NK-92 treated with Interleukin-12 subunit alpha and Interleukin-12 subunit beta, amount 100 ng/mL, for 24 hours (cell line): ENCODE measurements around the gene WDR76.
"Not testable (repeated sequence)": the region's sequence is repeated elsewhere in the genome, so short reads cannot be mapped to it uniquely, and the experiment has no call there.

ENCODE experiments used
- DNase-seq: peaks from one replicate; lab custom pipeline; 2025; lab: John Stamatoyannopoulos, UW

Gene WDR76

DNA sequence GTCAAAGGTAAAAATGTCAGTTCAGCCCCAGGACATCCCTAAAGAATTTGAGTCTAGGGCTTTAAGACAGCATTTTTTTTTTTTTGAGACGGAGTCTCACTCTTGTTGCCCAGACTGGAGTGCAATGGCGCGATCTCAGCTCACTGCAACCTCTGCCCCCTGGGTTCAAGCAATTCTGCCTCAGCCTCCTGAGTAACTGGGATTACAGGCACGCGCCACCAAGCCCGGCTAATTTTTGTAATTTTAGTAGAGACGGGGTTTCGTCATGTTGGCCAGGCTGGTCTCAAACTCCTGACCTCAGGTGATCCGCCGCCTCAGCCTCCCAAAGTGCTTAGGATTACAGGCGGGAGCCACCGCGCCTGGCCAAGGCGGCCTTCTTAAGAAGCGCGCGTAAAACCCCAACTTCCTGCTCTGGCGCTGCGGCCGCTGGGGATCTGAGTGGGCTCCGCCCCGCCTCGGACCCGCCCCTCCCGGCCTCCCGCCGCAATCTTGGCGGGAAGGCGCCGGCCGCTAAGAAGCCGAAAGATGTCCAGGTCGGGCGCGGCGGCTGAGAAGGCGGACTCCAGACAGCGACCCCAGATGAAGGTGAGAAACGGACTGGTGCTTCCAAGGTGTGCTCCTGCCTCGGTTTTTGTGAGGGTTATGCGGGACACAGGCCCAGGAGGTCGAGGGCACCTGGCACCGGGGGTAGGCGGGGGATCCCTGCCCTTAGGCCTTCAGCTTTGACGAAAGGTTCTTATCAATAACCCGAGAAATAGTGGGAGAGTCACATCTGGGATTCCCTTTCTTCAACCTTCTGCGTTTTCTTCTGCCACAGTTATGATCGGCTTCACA, at the start of gene WDR76:
Gene WDR76, plus strand, starts transcription at position 495 of the 834 bp plus-strand sequence. Its CDS starts 31 bp downstream, at position 526.
- DNase-seq, result peak; percentile 88

DNA sequence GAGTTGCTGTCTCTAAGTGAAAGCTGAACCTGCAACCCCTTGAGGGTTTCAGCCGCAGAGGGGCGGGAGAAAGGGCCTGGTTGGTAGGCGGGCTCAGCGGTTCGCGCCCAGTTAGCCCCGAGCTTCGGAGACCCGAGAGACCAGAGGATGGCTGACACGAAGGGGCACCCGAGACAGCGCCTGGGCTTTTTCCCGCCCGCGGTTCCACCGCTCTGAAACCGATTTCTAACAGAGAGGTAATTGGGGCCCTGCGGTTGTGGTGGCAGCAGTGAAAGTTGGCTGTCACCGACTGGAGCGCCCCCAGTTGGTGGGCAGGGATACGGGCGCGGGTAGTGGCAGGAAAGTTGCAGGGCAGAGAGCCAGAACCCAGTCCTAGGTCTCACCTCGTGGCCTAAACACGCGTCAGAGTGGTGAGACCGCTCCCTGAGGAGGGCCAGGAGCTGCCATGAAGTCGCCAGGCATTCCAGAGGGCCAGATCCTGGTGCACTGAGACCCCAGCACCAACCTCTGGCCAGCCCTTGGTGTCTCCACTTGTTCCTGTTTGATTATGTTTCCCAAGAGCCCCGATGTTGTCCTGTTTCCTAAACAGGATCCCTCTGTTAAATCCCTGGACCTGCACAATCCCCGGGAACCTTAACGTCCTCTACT, 49.4 kb upstream of the WDR76 start:
- DNase-seq, result no peak

DNA sequence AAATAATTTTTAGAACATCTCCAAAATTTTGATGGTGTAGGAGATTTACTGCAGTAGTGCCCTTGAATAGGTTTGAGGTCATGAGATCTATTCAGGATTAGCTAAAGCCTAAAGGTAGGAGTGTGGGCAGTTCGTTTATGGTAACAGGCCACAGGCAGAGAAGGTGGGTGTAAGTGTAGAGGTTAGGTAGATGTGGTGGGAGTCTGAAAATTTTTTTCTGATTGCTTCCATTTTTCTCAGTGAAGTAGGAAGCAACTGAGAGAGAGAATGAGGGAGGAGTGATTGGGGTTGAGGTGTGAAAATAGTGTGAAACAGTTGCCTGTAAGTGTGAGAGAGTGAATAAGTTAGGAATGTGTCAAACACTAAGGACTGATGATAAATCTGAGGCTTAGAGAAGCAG, 47.8 kb upstream of the WDR76 start:
- DNase-seq, result no peak

DNA sequence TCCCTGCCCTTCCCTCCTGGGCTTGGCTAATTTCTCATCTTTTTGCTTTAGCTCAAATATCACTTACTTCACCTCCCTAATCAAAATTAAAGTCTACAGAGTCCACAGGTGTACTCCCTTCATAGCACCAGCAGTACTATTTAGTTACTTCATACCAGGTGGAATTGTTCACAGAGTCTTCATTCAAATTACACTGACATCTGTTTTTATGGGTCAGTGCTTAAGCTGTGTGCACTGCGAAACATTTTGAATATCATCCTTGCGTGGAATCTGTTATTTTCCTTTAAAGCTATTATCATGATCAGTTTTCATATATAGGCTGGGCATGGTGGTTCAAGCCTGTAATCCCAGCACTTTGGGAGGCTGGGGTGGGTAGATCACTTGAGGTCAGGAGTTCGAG, 37.4 kb upstream of the WDR76 start:
- no peak for DNase-seq

DNA sequence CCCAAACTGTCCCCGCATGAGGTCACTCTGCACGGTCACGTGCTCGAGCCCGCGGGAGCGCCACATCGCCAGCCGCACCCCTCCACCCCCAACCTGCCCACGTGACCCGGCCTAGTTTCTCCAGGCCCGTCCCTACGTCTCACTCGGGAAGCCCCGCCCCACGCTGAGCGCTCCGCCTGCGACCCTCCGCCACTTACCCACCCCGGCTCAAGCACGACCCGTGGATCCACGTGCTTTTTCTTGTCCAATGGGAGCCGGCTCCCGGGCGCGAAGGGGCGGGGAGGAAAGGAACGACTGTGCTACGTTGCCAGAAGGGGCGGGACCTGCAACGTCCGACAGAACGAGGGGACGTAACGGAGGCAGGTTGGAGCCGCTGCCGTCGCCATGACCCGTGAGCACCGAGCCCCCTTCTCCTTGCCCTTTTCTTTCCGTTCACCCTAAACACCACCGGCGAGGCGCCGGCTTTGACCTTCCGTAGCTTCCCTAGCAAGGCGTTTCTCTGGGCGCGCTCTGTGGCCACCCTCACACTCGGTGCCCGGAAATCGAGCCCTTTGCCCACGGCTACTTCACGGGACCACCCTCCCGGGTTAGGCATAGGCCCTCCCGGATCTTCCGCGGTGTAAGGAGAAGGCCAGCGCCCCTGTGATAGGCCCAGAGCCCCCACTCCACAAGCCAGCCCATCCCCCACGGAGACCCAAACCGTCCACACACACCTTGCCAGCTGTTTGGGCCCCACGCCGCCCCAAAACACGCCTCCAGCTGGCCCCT, 34.6 kb upstream of the WDR76 start, which contains the start of gene SERF2:
Gene SERF2, plus strand, starts transcription at position 328 of the 768 bp plus-strand sequence. Its CDS starts 57 bp downstream, at position 385.
- DNase-seq, result peak; percentile 100

DNA sequence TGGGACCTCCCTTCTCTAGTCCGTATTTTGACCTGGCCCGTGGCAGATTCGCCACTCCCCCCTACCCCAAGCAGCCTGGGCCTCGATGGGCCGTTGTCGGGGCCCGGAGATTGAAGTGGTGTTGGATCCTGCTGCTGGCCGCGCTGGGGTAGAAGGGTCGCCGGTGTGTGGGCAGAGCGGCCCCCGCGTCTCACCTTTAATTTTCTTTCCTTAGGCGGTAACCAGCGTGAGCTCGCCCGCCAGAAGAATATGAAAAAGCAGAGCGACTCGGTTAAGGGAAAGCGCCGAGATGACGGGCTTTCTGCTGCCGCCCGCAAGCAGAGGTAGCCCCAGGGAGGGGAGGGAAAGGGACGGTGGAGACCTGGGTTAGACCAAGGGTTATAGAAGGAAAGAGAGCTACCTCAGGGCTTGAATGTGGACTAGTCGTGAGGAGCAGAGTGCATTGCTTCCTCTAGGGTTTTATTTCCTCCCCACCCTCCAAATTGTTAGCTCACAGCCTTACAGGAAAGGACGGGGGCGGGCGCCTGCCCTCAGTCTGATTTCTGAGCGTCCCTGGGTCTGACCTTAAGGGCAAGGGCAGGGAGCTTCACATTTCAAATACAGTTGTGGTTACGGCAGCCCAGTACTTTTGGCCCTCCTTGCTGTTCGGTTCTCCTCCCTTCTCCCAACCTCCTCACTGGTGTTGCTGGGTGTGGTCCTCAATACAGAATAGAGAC, 33.9 kb upstream of the WDR76 start:
- no peak for DNase-seq

DNA sequence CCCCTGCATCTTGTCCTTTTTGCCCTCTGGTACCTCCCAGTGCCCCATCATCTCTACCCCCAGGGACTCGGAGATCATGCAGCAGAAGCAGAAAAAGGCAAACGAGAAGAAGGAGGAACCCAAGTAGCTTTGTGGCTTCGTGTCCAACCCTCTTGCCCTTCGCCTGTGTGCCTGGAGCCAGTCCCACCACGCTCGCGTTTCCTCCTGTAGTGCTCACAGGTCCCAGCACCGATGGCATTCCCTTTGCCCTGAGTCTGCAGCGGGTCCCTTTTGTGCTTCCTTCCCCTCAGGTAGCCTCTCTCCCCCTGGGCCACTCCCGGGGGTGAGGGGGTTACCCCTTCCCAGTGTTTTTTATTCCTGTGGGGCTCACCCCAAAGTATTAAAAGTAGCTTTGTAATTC, 33.2 kb upstream of the WDR76 start:
- no peak for DNase-seq

DNA sequence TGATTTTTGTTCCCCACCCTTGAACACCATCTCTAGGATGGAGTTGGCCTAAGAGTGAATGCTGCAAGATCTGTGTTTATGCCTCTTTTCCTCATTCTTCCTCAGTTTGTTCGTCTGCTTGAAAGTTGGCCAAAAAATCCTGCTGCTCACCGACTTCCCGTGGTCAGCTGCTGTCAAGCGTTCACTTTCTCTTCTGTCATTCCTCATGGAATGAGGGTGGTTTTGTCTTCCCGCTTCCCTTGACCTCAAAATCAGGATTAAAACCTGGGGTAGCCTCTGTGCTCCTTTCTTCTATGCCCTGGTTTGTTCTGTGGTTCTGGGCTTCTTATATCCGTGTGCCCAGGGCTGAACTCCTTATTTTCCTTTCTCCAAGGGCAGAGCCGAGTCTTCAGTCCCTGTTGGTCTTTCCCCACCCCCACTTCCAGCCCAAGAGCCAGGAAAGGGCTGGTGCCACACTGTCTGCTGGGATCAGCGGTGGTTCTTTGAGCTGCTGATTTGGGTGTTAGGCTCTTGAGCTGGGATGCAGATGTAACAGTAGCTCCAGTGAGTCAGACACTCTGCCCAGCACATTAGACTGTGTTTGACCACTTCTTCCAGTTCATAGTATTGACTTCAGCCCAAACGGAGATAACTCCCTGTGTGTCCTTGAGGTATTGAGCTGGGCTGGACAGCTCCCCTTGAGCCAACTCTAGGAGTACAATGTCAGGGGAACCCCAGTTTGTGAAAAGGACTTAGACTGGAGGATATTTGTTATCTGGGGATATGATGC, 32.3 kb upstream of the WDR76 start:
- DNase-seq, result no peak

DNA sequence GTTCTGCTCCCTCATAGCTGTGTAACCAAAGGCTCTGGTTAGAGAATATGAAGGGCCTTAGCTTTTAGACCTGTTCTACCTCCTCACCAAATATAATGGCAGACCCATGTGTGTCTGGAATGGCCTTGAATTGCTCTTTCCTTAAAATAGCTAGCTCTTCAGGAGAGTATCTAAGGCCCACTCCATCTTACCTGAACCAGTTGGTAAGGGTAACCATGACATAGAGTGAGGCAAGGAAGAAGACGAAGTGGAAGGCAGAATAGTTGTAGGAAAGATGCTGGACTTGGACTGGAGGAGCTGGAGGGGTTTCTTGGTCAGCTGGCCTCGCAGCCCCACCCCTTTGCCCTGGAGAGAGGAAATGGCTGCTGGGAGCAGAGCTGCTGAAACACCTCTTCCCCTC, 31.6 kb upstream of the WDR76 start:
- DNase-seq, result no peak

DNA sequence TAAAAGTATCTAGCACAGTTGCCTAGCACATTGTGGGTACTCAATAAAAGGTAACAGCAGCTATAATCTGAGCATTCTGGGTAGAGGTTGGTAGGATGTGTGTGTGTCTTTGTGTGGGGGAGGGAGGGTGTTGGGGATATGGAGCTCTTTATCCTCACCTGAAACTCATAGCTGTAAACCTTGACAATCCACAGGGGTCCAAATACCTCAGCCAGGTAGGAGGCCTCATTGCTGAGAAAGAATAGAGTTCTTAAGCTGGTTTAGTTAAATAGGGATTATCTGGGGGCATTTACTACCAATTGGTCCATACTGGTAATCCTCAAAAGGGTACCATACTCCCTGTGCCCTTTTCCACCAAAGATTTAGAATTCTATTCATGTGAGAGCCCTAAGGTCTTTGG, 30.8 kb upstream of the WDR76 start:
- DNase-seq, result no peak

DNA sequence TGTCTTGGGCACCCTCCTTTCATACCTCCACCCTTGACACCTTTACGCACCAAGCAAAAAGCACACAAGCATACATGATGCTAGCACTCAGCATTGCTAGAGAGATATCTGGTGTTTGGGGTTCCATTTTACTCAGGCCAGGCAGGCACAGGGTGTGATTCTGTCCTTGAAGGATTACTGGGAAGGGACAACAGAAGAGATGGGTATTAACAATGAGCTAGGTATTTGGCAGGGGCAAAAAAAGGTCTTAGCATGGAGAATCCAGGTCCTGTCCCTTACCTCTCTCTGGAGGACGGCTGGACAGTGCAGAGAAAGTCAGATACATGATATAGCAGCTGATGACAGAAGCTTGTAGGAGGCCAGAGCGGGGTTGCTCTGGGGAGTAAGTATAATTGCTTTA, 30.2 kb upstream of the WDR76 start:
- DNase-seq, result no peak

DNA sequence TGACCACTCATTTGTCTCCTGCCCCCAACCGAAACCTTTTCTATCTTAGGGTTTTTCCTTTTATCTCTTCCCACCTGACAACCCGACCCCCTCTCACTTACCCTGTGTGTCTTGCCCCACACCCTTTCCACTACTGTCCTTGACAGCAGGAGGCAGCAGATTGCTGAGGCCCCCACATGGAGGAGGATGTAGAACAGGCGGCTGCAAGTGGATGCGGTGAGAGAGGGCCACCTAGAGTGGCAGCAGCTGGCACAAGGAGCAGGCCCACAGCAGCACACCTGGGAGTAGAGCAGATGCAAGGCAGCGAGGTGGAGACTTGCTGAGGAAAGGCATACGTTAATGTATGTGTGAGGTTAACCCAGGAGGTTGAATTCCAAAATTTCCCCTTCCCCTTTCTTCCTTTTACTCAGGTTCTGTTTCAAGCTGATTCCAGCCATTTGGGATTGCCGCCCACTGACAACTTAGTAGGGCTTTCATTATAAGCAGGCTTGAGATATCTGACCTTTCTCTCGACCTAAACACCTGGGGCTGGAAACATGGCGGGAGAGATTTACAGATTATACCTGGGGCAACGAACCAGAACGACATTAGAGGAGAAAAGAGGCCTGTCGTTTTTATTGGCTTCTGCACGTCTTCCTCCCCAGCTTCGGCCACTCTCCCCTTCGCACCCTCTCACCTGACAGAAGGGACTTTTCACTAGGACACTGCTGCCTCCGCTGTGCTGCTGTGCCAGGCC, 27.4 kb upstream of the WDR76 start:
- no peak for DNase-seq

DNA sequence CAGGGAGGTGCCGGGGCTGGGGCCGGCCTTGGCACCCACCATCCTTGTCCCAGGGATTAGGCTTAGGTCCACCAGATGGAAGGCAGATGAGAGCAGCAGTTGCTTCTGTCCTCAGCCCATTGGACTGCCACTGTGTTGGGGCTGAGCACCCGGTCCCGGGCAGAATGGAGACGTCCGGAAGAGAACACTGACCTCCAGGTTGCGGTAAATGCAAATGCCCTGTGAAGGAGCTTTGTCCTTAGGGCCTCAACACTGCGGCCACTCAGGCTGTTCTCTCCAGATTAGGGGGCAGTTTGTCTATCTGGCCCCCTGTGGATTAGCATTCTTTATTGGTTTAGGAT, 26.9 kb upstream of the WDR76 start, which contains the start of gene SERINC4:
Gene SERINC4, minus strand, starts transcription at position 276 of the 341 bp plus-strand sequence. Its CDS starts 234 bp downstream, at position 42.
- DNase-seq, result no peak

DNA sequence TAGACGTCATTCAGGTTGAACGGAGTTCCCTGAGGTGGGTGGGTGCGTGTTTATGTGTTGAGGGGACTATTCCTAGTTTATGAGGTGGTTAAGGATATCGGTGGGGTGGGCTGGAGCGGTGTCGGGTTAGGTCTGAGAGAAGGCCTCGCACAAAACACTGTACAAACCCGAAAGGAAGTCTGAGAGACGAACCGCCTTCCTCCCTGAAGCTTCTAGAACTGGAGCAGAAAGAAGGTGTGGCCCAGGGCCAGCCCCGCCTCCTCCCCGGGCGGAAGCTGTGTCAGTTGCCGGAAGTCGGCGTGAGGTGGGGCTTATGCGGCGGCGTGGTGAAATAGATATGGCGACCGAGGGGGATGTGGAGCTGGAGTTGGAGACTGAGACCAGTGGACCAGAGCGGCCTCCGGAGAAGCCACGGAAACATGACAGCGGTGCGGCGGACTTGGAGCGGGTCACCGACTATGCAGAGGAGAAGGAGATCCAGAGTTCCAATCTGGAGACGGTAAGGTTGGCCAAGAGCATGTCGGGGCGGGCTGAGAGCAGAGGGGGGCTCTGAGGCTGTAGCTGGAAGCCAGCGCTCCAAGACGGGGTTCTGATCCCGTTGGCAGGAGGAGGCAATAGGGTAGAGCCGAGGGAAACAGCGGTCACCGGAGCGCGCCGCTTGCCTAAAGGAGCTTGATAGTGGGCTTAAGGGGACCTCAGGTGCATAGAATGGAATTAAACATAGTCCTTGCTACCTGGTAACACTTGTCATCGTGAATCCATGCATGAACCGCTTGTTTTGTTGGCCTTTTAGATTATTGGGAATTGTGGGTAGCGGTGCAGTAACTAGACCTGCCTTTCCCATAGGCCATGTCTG, 26.3 kb upstream of the WDR76 start, which contains the start of gene HYPK:
Gene HYPK, plus strand, starts transcription at position 314 of the 856 bp plus-strand sequence. Its CDS starts 24 bp downstream, at position 338.
- DNase-seq, result peak; percentile 79

DNA sequence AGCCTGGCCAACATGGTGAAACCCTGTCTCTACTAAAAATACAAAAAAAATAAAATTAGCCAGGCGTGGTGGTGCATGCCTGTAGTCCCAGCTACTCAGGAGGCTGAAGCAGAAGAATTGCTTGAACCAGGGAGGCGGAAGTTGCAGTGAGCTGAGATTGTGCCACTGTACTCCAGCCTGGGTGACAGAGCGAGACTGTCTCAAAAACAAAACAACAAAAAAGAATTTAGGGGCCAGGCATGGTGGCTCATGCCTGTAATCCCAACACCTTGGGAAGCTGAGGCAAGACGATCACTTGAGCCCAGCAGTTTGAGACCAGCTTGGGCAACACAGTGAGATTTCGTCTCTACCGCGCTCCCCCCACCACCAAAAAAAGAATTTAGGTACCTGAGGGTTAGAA, 24.1 kb upstream of the WDR76 start:
- not testable (repeated sequence) for DNase-seq

DNA sequence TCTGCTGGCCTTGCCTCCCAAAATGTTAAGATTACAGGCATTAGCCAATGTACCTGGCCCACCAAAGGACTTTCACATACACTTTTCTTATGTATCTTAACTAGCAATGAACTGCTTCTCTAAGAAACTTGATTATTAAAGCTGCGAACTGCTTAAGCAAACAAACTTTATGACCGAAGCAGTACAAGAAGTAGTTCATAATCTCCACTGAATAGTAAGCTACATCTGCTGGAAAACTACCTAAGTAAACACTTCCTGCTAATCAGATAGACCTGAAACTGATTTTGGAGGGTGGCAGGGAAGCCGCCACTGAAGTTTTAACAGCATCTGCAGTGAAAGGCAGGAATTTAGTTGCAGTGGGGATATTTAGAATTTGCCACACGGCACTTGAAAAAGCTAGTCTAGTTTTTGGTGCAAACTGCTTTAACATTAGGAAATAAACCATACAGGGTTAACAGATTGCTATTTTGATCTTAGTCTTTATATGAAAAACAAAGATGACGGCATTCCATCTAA, 18.3 kb upstream of the WDR76 start:
- DNase-seq, result no peak

DNA sequence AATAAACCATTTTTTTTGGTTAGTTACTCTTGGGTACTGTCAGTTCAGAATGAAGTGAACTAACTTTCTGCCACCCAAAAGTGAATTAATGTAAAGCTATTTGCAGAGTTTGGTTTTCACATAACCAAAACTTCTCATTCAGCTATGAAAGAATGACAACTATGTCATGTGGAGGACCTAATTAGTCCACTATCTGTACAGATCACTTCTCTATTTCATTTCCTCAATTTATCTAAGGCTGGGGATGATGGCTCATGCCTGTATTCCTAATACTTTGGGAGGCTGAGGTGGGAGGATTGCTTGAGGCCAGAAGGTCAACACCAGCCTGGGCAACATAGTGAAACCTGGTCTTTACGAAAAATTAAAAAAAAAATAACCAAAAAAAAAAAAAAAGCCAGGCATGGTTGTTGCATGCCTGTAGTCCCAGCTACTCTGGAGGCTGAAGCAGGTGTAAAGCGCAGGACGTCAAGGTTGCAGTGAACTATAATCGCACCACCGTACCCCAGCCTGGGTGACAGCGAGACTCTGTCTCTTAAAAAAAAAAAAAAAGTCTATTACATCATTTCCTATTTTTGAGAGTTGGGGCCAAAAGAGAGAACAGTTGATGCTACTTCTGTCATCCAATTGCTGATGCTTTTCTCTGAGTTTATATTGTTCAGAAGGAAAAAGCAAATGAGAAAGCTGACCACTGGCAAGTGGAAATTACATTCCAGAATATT, 17.7 kb upstream of the WDR76 start:
- no peak for DNase-seq

DNA sequence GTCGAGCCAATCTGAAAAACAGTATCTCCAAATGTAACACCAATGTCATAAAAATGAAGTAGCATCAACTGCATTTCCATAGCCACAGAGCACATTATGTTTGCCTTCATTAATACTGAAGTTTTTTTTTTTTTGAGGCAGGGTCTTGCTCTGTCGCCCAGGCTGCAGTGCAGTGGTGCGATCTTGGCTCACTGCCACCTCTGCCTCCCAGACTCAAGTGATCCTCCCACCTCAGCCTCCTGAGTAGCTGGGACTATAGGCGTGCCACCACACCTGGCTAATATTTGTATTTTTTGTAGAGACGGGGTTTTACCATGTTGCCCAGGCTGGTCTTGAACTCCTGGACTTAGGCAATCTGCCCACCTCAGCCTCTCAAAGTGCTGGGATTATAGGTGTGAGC, 11.7 kb upstream of the WDR76 start:
- DNase-seq, result not testable (repeated sequence)
